Right ventricle myocardium inferior (tissue), 1 donor: ENCODE measurements around the gene C11orf58. TPM values are rescaled to one million over a fixed set of nuclear protein-coding genes. Genes with fewer than 3 reads are reported as not detected.

Experiments used
- ATAC-seq: fragments of 200-7000 bp; cut with Tn5 transposase; one replicate; pipeline ENCODE4 v1.9.1; 2020; ENCODE audit warnings: mild to moderate bottlenecking, moderate library complexity
- DNase-seq: peaks from one replicate; pipeline ENCODE4 v3.0.0; 2021; ENCODE audit errors: missing footprints
- intact Hi-C: fragments of 100-400 bp; cut with DNase I; formaldehyde crosslinking; loops from one replicate; pipeline ENCODE4 v1.11.0; 2022
- total RNA-seq: library from RNA; stranded (reverse); fragmentation: NEBNext Ultra II Directional; extraction: Animal tissue kit (Norgen Biotek cat#: 25700); gene quantifications from one replicate; pipeline ENCODE4 v1.2.1, GENCODE V29; 2021
- donor health status: DM: no; HTN: yes; CAD: no; lungs with severe emphysema.

C11orf58 gene
- total RNA-seq, 1 donor from 2014 or later: 102 TPM

- no peak for DNase-seq
- intact Hi-C loops: no loop called here
- ATAC-seq: no peak
These were observed 42.5 kb downstream of the C11orf58 start for GRCh38 chr11:16780698-16781550.

- intact Hi-C loops: no loop called here
- ATAC-seq: no peak
- DNase-seq: no peak
These were observed 43.8 kb downstream of the C11orf58 start for GRCh38 chr11:16781936-16782919.

- DNase-seq (no peak), ATAC-seq (no peak)
- intact Hi-C loops: no loop called here
These were observed 44.9 kb downstream of the C11orf58 start for GRCh38 chr11:16783321-16783801.

GRCh38 chr11:16784097-16784496 is 45.6 kb downstream of the C11orf58 start:
- intact Hi-C loops: loop anchor here (2.0 kb wide), 1 partner anchor 279 kb away; no protein-coding TSS in a partner anchor
- ATAC-seq (no peak), DNase-seq (no peak)

GRCh38 chr11:16784666-16785065 is 46.2 kb downstream of the C11orf58 start:
- DNase-seq (no peak), ATAC-seq (peak; percentile 43)
- intact Hi-C loops: loop anchor here (2.0 to 5.0 kb wide), 3 partner anchors 38 to 278 kb away; no protein-coding TSS in a partner anchor

GRCh38 chr11:16785520-16786128 is 47.2 kb downstream of the C11orf58 start:
- DNase-seq (no peak), ATAC-seq (peak; percentile 82)
- intact Hi-C loops: loop anchor here (2.0 to 5.0 kb wide), 3 partner anchors 37 to 277 kb away; no protein-coding TSS in a partner anchor

- intact Hi-C loops: loop anchor here (5.0 kb wide), 2 partner anchors 36 to 151 kb away; no protein-coding TSS in a partner anchor
- no peak for DNase-seq
- ATAC-seq: no peak
These were observed 47.7 kb downstream of the C11orf58 start for GRCh38 chr11:16786131-16786530.

GRCh38 chr11:16787035-16787742 is 48.7 kb downstream of the C11orf58 start:
- no peak for DNase-seq
- ATAC-seq: no peak
- intact Hi-C loops: loop anchor here (5.0 kb wide), 2 partner anchors 35 to 150 kb away; no protein-coding TSS in a partner anchor

- intact Hi-C loops: loop anchor here (2.0 to 5.0 kb wide), 3 partner anchors 34 to 149 kb away; no protein-coding TSS in a partner anchor
- DNase-seq (peak; percentile 89), ATAC-seq (peak; percentile 56)
These were observed 50.0 kb downstream of the C11orf58 start for GRCh38 chr11:16788141-16789062.

GRCh38 chr11:16789063-16789420 is 50.6 kb downstream of the C11orf58 start:
- ATAC-seq: no peak
- no peak for DNase-seq
- intact Hi-C loops: loop anchor here (2.0 to 5.0 kb wide), 3 partner anchors 33 to 148 kb away; no protein-coding TSS in a partner anchor

GRCh38 chr11:16789560-16790485 is 51.4 kb downstream of the C11orf58 start:
- no peak for ATAC-seq
- no peak for DNase-seq
- intact Hi-C loops: loop anchor here (2.0 to 5.0 kb wide), 3 partner anchors 32 to 147 kb away; no protein-coding TSS in a partner anchor

GRCh38 chr11:16790486-16791190 is 52.2 kb downstream of the C11orf58 start:
- intact Hi-C loops: no loop called here
- no peak for ATAC-seq
- DNase-seq: no peak

GRCh38 chr11:16791191-16791961 is 52.9 kb downstream of the C11orf58 start:
- no peak for DNase-seq
- peak; percentile 58 for ATAC-seq
- intact Hi-C loops: no loop called here

- DNase-seq (no peak), ATAC-seq (no peak)
- intact Hi-C loops: no loop called here
These were observed 54.0 kb downstream of the C11orf58 start for GRCh38 chr11:16792426-16792825.
